H1 (cell line): ENCODE results near the gene SRF. TPM values are rescaled to one million over a fixed set of nuclear protein-coding genes. Genes with fewer than 3 reads are reported as not detected.

ENCODE experiments used
- CBX8 ChIP-seq: fragments of 300-800, 300-1000 bp; sonication (generic); IDR thresholded peaks from 2 replicates; pipeline ENCODE4 v1.7.1; 2016; ENCODE audit warnings: low read depth, low read length, borderline replicate concordance
- CHD7 ChIP-seq: fragments of 300-600 bp; sonication (generic); IDR thresholded peaks from 2 replicates; pipeline ENCODE4 v1.7.1; 2012; ENCODE audit warnings: low read length, moderate library complexity, mild to moderate bottlenecking, inconsistent platforms; ENCODE audit not compliant: insufficient replicate concordance
- FOSL1 ChIP-seq: IDR thresholded peaks from 2 replicates; pipeline ENCODE4 v1.6.1; 2011; ENCODE audit warnings: mild to moderate bottlenecking, low read depth, low read length, moderate library complexity; ENCODE audit not compliant: insufficient read depth
- GABPA ChIP-seq: IDR thresholded peaks from 2 replicates; pipeline ENCODE4 v1.6.1; 2011; ENCODE audit warnings: mild to moderate bottlenecking, low read length, moderate library complexity, borderline replicate concordance; ENCODE audit not compliant: insufficient read depth
- POU5F1 ChIP-seq: IDR thresholded peaks from 2 replicates; pipeline ENCODE4 v1.6.1; 2011; ENCODE audit warnings: low read depth, mild to moderate bottlenecking, low read length, moderate library complexity
- RNF2 ChIP-seq: fragments of 200-900, 300-1000 bp; sonication (generic); IDR thresholded peaks from 2 replicates; pipeline ENCODE4 v1.7.1; 2016; ENCODE audit warnings: borderline replicate concordance, low read depth, mild to moderate bottlenecking, antibody characterized with exemption, low read length; ENCODE audit not compliant: poor library complexity, severe bottlenecking; ENCODE audit errors: missing control alignments
- SIRT6 ChIP-seq: IDR thresholded peaks from one replicate; pipeline ENCODE4 v1.7.1; 2012; ENCODE audit warnings: low read length, inconsistent platforms
- ZNF274 ChIP-seq: IDR thresholded peaks from 2 replicates; pipeline ENCODE4 v1.7.0; 2012; ENCODE audit warnings: low read length, borderline replicate concordance; ENCODE audit errors: extremely low read depth
- polyA plus RNA-seq, 7 experiments: library from polyadenylated mRNA; depleted of rRNA in 3 of 7; stranded (reverse) in 5 of 7; unstranded in 2 of 7; fragments of >200 nt in 5 of 7; fragments of 200-250 nt in 2 of 7; gene quantifications; 1 replicate in 5 of 7; 2 replicates in 1 of 7; 4 replicates in 1 of 7; pipeline versions ENCODE4 v1.2.1 to v1.2.3, GENCODE V29; 2011 to 2013; ENCODE audit warnings: missing spikeins in 2 of 7, mixed read lengths in 2 of 7
- total RNA-seq: library from RNA; stranded (reverse); fragmentation: NEBNext Ultra II Directional; extraction: Animal tissue kit (Norgen Biotek cat#: 25700); gene quantifications from 2 replicates; pipeline ENCODE4 v1.2.1, GENCODE V29; 2021
- TF ChIP-seq, protein P1 (sequence below): IDR thresholded peaks from 2 replicates; pipeline ENCODE4 v1.6.1; 2011; ENCODE audit warnings: low read depth, mild to moderate bottlenecking, low read length; ENCODE audit not compliant: insufficient read depth

Gene SRF
- total and polyA plus RNA-seq, 2 of the 8 experiments (the other 6 are each of a cell fraction or from before 2014, with no cell fraction given) = 49.0 to 69.5 TPM

GRCh38 chr6:43184268-43184985, 13.4 kb downstream of the SRF start (continued):
- TF ChIP-seq CHD7 = no peak
- no peak for TF ChIP-seq POU5F1
- TF ChIP-seq FOSL1 = no peak
- no peak for TF ChIP-seq GABPA
- TF ChIP-seq, protein P1, sequence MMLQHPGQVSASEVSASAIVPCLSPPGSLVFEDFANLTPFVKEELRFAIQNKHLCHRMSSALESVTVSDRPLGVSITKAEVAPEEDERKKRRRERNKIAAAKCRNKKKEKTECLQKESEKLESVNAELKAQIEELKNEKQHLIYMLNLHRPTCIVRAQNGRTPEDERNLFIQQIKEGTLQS = no peak
- TF ChIP-seq ZNF274 = no peak
- TF ChIP-seq SIRT6 = no peak
- TF ChIP-seq RNF2 = no peak
- TF ChIP-seq CBX8 = no peak
